HFF-Myc (cell line): Measurements from ENCODE around the gene SLTM.
"Not testable (repeated sequence)": the region's sequence is repeated elsewhere in the genome, so short reads cannot be mapped to it uniquely, and the experiment has no call there.

ENCODE experiments used
- DNase-seq: peaks from one replicate; pipeline ENCODE4 v3.0.0-alpha.2; 2011; ENCODE audit warnings: low read depth; ENCODE audit errors: extremely low read depth
- H3K4me3 ChIP-seq: replicated peaks from 2 replicates; pipeline ENCODE4 v1.5.1; 2011; ENCODE audit warnings: low read depth, mild to moderate bottlenecking, control low read depth, low read length
- CTCF ChIP-seq: IDR thresholded peaks from 2 replicates; pipeline ENCODE4 v1.5.1; 2012; ENCODE audit warnings: mild to moderate bottlenecking, low read depth, low read length, control low read depth; ENCODE audit errors: missing control alignments

The SLTM gene

GRCh38 chr15:58919232-58919631 lies 14.2 kb downstream of the SLTM start:
- H3K4me3 ChIP-seq: no peak overlapping the region
- TF ChIP-seq CTCF: no peak
- DNase-seq: no peak

- DNase-seq: no peak
- no peak overlapping the region for H3K4me3 ChIP-seq
- TF ChIP-seq CTCF: no peak
Observed at GRCh38 chr15:58918239-58918638, 15.2 kb downstream of the SLTM start.

GRCh38 chr15:58917613-58918129 lies 15.8 kb downstream of the SLTM start:
- H3K4me3 ChIP-seq, DNase-seq: not testable (repeated sequence)

GRCh38 chr15:58916962-58917361 lies 16.5 kb downstream of the SLTM start:
- DNase-seq: no peak
- TF ChIP-seq CTCF: no peak
- H3K4me3 ChIP-seq: no peak overlapping the region

- no peak overlapping the region for H3K4me3 ChIP-seq
- no peak for TF ChIP-seq CTCF
- no peak for DNase-seq
Observed at GRCh38 chr15:58910456-58910855, 23.0 kb downstream of the SLTM start.

- no peak for TF ChIP-seq CTCF
- H3K4me3 ChIP-seq: no peak overlapping the region
- no peak for DNase-seq
Observed at GRCh38 chr15:58909616-58910015, 23.9 kb downstream of the SLTM start.

DNA sequence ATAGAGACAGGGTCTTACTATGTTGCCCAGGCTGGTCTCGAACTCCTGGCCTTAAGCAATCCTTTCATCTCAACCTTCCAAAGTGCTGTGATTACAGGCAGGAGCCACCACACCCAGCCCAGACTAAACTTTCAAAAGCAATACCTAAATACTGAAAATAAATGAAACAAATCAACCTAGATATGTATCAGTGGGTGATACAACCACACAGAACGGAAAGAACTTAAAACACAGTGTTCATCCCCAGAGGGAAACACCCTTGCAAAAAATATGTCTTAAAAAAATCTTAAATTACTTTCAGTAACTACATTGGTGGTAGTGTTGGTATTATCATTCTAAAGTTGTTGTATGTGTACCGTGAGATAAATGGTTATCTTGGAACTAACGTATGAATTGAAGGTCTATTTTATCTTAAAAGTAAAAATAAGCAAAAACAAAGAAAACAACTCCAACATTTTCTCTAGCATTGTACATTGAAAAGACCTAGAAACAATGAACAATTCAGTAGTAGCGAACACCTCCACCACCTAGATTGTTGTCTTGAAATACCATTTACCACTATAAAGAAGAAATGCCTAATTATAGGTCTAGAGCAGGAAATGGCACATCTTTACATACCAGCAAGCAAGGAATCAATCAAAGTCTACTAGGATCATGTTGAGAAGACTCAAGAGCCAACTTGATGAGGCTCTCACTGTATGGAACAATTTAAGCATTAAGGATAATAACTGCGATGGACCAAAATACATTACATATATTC lies 24.7 kb downstream of the SLTM start:
- no peak overlapping the region for H3K4me3 ChIP-seq
- no peak for TF ChIP-seq CTCF
- no peak for DNase-seq
